A673 (cell line): Measurements from ENCODE around the gene SHC3.

Experiments used
- EZH2 ChIP-seq: fragments of 200-600 bp; sonication (generic); IDR thresholded peaks from 2 replicates; pipeline ENCODE4 v1.6.1; 2017; ENCODE audit warnings: borderline replicate concordance, low read depth, mild to moderate bottlenecking, mixed read lengths, antibody characterized with exemption, low read length; ENCODE audit not compliant: poor library complexity, severe bottlenecking
- TF ChIP-seq, protein P1 (sequence below): fragments of 300-800, 200-600 bp; sonication (generic); conservative IDR thresholded peaks from 2 replicates; pipeline ENCODE4 v1.5.1; 2017; ENCODE audit warnings: low read depth, mild to moderate bottlenecking, antibody characterized with exemption, low read length, moderate library complexity, mixed read lengths

DNA sequence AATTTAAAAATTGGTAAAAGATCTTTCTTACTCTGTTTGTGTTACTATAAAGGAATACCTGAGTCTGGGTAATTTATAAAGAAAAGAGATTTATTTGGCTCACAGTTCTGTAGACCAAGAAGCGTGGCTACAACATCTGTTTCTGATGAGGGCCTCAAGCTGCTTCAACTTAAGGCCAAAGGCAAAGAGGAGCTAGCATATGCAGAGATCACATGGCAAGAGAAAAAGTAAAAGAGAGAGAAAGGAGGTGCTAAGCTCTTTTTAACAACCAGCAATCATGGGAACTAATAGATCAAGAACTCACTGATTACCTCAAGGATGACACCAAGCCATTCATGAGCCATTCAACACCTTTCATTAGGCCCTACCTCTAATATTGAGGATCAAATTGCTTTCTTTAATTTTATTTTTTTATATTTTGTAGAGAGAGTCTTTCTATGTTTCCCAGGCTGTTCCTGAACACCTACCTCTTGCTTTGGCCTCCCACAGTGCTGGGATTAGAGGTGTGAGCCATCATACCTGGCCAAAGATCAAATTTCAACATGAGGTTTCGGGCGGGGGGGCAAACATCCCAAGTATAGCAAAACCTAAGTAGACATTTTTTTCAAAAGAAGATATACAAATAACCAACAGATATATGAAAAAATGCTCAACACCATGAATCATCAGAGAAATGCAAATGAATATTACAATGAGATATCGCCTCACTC is 16.0 kb upstream of the SHC3 start:
- no peak for TF ChIP-seq EZH2
- TF ChIP-seq, protein P1, sequence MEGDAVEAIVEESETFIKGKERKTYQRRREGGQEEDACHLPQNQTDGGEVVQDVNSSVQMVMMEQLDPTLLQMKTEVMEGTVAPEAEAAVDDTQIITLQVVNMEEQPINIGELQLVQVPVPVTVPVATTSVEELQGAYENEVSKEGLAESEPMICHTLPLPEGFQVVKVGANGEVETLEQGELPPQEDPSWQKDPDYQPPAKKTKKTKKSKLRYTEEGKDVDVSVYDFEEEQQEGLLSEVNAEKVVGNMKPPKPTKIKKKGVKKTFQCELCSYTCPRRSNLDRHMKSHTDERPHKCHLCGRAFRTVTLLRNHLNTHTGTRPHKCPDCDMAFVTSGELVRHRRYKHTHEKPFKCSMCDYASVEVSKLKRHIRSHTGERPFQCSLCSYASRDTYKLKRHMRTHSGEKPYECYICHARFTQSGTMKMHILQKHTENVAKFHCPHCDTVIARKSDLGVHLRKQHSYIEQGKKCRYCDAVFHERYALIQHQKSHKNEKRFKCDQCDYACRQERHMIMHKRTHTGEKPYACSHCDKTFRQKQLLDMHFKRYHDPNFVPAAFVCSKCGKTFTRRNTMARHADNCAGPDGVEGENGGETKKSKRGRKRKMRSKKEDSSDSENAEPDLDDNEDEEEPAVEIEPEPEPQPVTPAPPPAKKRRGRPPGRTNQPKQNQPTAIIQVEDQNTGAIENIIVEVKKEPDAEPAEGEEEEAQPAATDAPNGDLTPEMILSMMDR, result no peak
